OCI-LY1 (cell line): ENCODE results near the gene HSF4.

Experiments used
- H2AFZ ChIP-seq: fragments of 200-600 bp; sonication (generic), shearing (Covaris generic); 2 replicates; pipeline ENCODE4 v1.6.0; 2014; ENCODE audit warnings: antibody characterized with exemption, mild to moderate bottlenecking, low read length
- H3F3A ChIP-seq: fragments of 200-600 bp; sonication (generic), shearing (Covaris generic); 2 replicates; pipeline ENCODE4 v1.6.0; 2014; ENCODE audit warnings: mild to moderate bottlenecking, antibody characterized with exemption, low read length, moderate library complexity; ENCODE audit not compliant: insufficient read depth
- H3K27ac ChIP-seq: fragments of 200-600 bp; sonication (generic); 2 replicates; pipeline ENCODE4 v1.5.1; 2014; ENCODE audit warnings: low read length, mixed run types, mild to moderate bottlenecking, low read depth; ENCODE audit not compliant: poor library complexity, severe bottlenecking
- H3K27me3 ChIP-seq: fragments of 200-600 bp; sonication (generic); 2 replicates; pipeline ENCODE4 v1.6.0; 2014; ENCODE audit warnings: antibody characterized with exemption, mild to moderate bottlenecking, low read length, moderate library complexity; ENCODE audit not compliant: insufficient read depth
- H3K36me3 ChIP-seq: fragments of 200-600 bp; sonication (generic); 2 replicates; pipeline ENCODE4 v1.6.1; 2014; ENCODE audit warnings: mild to moderate bottlenecking, antibody characterized with exemption, low read length, moderate library complexity, mixed read lengths; ENCODE audit not compliant: insufficient read depth
- H3K4me1 ChIP-seq: fragments of 200-600 bp; sonication (generic); 2 replicates; pipeline ENCODE4 v1.5.1; 2014; ENCODE audit warnings: mild to moderate bottlenecking, low read length, moderate library complexity; ENCODE audit not compliant: insufficient read depth, severe bottlenecking
- H3K4me2 ChIP-seq: fragments of 200-600 bp; sonication (generic), shearing (Covaris generic); 2 replicates; pipeline ENCODE4 v1.6.1; 2014; ENCODE audit warnings: low read length
- H3K4me3 ChIP-seq: fragments of 200-600 bp; sonication (generic); 2 replicates; pipeline ENCODE4 v1.5.1; 2014; ENCODE audit warnings: low read length, low read depth, mild to moderate bottlenecking, mixed read lengths; ENCODE audit not compliant: poor library complexity, severe bottlenecking
- H3K79me2 ChIP-seq: fragments of 200-600 bp; shearing (Covaris generic); 2 replicates; pipeline ENCODE4 v1.6.1; 2016; ENCODE audit warnings: mixed run types, low read length, mixed read lengths; ENCODE audit not compliant: insufficient read depth
- H3K9ac ChIP-seq: fragments of 200-600 bp; sonication (generic), shearing (Covaris generic); 2 replicates; pipeline ENCODE4 v1.6.1; 2014; ENCODE audit warnings: mild to moderate bottlenecking, low read length, mixed read lengths
- H3K9me2 ChIP-seq: fragments of 200-600 bp; sonication (generic), shearing (Covaris generic); 2 replicates; pipeline ENCODE4 v1.6.1; 2014; ENCODE audit warnings: low read depth, mild to moderate bottlenecking, low read length, mixed read lengths
- H3K9me3 ChIP-seq: fragments of 200-600 bp; shearing (Covaris generic); 2 replicates; pipeline ENCODE4 v1.6.1; 2014; ENCODE audit warnings: low read length, mixed read lengths
- H4K20me1 ChIP-seq: fragments of 200-600 bp; sonication (generic), shearing (Covaris generic); 2 replicates; pipeline ENCODE4 v1.6.0; 2016; ENCODE audit warnings: mild to moderate bottlenecking, low read length; ENCODE audit not compliant: insufficient read depth
- EZH2 ChIP-seq: fragments of 200-600 bp; sonication (generic), shearing (Covaris generic); IDR thresholded peaks from 2 replicates; pipeline ENCODE4 v1.8.0; 2017; ENCODE audit warnings: borderline replicate concordance, mixed run types, mild to moderate bottlenecking, antibody characterized with exemption, low read length, moderate library complexity, mixed read lengths
- TF ChIP-seq, protein P1 (sequence below): fragments of 200-600 bp; sonication (generic), shearing (Covaris generic); IDR thresholded peaks from 2 replicates; pipeline ENCODE4 v1.5.1; 2017; ENCODE audit warnings: mild to moderate bottlenecking, antibody characterized with exemption, low read length, moderate library complexity, mixed read lengths

The HSF4 gene

DNA sequence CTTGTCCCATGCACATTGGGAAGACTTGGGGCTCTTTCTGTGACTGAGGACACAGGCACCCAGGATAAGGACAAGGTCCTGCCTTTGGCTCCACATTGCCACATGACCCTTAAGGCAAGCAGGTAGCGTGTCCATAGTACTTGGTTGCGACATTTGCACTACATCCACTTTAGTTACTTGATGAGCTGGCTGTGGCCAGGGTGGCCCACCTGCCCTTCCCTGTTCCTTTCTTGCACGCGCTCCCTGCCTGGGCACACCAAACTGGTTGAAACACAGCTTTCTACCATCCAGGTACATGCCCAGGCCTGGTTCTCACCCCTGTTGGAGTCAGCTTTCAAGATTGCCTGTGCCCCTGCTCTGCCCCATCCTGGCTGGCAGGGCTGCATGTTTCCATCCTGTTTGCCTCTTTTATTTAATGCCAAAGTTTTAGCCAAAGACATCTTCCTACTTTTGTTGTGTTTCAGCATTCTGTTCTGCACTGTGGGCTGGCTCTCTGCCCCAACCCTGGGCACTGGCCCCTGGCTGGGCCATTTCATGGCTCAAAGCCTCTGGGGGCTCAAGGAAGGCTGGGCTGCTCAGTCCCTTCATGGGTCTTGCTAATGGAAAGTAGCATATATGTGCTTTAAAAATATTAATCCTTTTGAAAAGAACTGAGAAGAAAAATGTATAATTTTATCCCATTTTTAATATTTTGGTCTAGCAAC, 17.0 kb upstream of the HSF4 start:
- no peak overlapping the region for H3K9ac ChIP-seq
- no peaks in the 10 kb centered on the region for H3K9me3 ChIP-seq
- TF ChIP-seq, protein P1, sequence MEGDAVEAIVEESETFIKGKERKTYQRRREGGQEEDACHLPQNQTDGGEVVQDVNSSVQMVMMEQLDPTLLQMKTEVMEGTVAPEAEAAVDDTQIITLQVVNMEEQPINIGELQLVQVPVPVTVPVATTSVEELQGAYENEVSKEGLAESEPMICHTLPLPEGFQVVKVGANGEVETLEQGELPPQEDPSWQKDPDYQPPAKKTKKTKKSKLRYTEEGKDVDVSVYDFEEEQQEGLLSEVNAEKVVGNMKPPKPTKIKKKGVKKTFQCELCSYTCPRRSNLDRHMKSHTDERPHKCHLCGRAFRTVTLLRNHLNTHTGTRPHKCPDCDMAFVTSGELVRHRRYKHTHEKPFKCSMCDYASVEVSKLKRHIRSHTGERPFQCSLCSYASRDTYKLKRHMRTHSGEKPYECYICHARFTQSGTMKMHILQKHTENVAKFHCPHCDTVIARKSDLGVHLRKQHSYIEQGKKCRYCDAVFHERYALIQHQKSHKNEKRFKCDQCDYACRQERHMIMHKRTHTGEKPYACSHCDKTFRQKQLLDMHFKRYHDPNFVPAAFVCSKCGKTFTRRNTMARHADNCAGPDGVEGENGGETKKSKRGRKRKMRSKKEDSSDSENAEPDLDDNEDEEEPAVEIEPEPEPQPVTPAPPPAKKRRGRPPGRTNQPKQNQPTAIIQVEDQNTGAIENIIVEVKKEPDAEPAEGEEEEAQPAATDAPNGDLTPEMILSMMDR = no peak
- TF ChIP-seq EZH2 = no peak
- no peaks in the 10 kb centered on the region for H3K9me2 ChIP-seq
- no peaks in the 10 kb centered on the region for H4K20me1 ChIP-seq
- H3K36me3 ChIP-seq = peaks cover 56% of the 10 kb centered on the region
- H3K4me1 ChIP-seq = peaks cover 5% of the 10 kb centered on the region
- no peak overlapping the region for H3K4me2 ChIP-seq
- H3F3A ChIP-seq = no peaks in the 10 kb centered on the region
- no peaks in the 10 kb centered on the region for H3K27me3 ChIP-seq
- H3K4me3 ChIP-seq = no peak overlapping the region
- H2AFZ ChIP-seq = no peak overlapping the region
- no peaks in the 10 kb centered on the region for H3K79me2 ChIP-seq
- H3K27ac ChIP-seq = no peak overlapping the region

DNA sequence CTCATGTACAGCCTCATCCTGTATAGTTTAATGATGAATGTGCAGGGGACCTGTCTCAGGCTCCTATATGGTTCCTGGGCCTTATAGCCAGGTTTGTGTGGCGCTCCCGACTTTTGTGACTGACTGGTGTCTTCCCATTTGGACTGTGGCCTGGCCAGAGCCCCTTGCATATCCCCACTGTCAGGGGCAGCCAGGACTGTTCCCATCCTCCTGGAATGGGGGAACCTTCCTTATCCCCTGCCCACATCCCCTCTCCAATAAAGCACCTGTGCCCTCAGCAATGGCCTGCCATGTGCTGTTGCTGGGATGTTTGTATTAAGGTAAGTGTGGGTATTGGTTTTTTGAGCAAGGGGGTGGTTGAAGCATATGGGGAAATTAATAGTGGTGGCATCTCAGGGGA, 16.3 kb upstream of the HSF4 start:
- no peak overlapping the region for H2AFZ ChIP-seq

DNA sequence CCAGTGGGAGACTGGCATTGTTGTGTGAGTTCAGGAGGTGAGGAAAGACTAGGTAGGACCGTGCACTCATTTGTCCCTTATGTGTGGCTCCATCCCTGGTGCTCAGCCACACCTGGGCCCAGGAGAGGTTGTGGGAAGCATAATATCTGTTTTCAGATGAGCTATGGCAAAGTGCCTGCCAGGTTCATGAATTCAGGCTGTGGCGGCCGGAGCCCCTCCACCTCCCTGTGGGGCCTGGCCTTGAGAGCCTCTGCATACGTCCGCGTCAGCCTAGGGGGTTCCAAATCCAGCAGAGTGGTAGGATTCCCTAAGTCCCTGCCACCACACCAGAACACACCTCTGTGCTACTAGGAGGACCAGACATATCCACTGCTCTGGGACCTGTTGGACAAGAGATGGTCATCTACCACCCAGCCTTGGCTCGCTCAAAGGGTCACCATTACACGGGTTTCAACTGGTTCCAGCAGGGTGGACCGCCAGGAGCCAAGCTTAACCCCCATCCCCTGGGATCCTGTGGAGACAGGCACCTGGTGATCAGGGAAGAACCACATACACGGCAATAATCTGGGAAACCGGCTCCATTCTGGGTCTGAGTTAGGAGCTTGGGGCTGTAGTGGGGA, 15.8 kb upstream of the HSF4 start:
- Histone ChIP-seq H4K20me1 (no peaks in the 10 kb centered on the region), H2AFZ (no peak overlapping the region), H3K27me3 (no peaks in the 10 kb centered on the region), H3K4me2 (no peak overlapping the region), H3F3A (no peaks in the 10 kb centered on the region), H3K9me3 (no peaks in the 10 kb centered on the region), H3K9ac (no peak overlapping the region), H3K79me2 (no peaks in the 10 kb centered on the region), H3K4me1 (peaks cover 5% of the 10 kb centered on the region), H3K27ac (no peak overlapping the region), H3K9me2 (no peaks in the 10 kb centered on the region), H3K36me3 (peaks cover 46% of the 10 kb centered on the region), H3K4me3 (no peak overlapping the region)
- no peak for TF ChIP-seq EZH2
- TF ChIP-seq, protein P1 = no peak

More for the DNA sequence above, 16.3 kb upstream of the HSF4 start:
- TF ChIP-seq, protein P1 = no peak
- no peak for TF ChIP-seq EZH2
- Histone ChIP-seq H3K79me2 (no peaks in the 10 kb centered on the region), H3K27me3 (no peaks in the 10 kb centered on the region), H3K4me2 (no peak overlapping the region), H3F3A (no peaks in the 10 kb centered on the region), H4K20me1 (no peaks in the 10 kb centered on the region), H3K4me3 (no peak overlapping the region), H3K9me2 (no peaks in the 10 kb centered on the region), H3K9ac (no peak overlapping the region), H3K4me1 (peaks cover 5% of the 10 kb centered on the region), H3K9me3 (no peaks in the 10 kb centered on the region), H3K36me3 (peaks cover 50% of the 10 kb centered on the region), H3K27ac (no peak overlapping the region)
